ENCODE data around the gene RTBDN.

RTBDN gene

GRCh38 chr19:12792051-12792852 lies 42.1 kb downstream of the RTBDN start:
- peak; percentile 48 for DNase-seq (ENCODE audit: low spot score)

GRCh38 chr19:12791345-12792050 lies 42.9 kb downstream of the RTBDN start, which contains the start of gene JUNB:
Gene JUNB, plus strand, starts transcription at chr19:12791486. Its CDS starts 286 bp downstream, at chr19:12791772.
- DNase-seq (ENCODE audit: low spot score): peak; percentile 91

- no peak for DNase-seq (ENCODE audit: low spot score)
Observed at GRCh38 chr19:12790628-12791344, 43.6 kb downstream of the RTBDN start.

GRCh38 chr19:12789904-12790619 lies 44.3 kb downstream of the RTBDN start:
- peak; percentile 95 for DNase-seq (ENCODE audit: low spot score)

- DNase-seq (ENCODE audit: low spot score): no peak
Observed at GRCh38 chr19:12789098-12789903, 45.1 kb downstream of the RTBDN start.

GRCh38 chr19:12788682-12789097 lies 45.7 kb downstream of the RTBDN start:
- DNase-seq (ENCODE audit: low spot score): peak; percentile 77

GRCh38 chr19:12788042-12788681 lies 46.2 kb downstream of the RTBDN start:
- DNase-seq (ENCODE audit: low spot score): no peak

GRCh38 chr19:12787458-12787857 lies 46.9 kb downstream of the RTBDN start:
- DNase-seq (ENCODE audit: low spot score): no peak

GRCh38 chr19:12786952-12787351 lies 47.4 kb downstream of the RTBDN start:
- no peak for DNase-seq (ENCODE audit: low spot score)

GRCh38 chr19:12786141-12786870 lies 48.1 kb downstream of the RTBDN start:
- DNase-seq (ENCODE audit: low spot score): no peak

- no peak for DNase-seq (ENCODE audit: low spot score)
Observed at GRCh38 chr19:12785431-12786031, 48.8 kb downstream of the RTBDN start.

GRCh38 chr19:12784871-12785430 lies 49.4 kb downstream of the RTBDN start:
- no peak for DNase-seq (ENCODE audit: low spot score)

GRCh38 chr19:12784394-12784870 lies 49.9 kb downstream of the RTBDN start:
- no peak for DNase-seq (ENCODE audit: low spot score)

GRCh38 chr19:12783849-12784393 lies 50.5 kb downstream of the RTBDN start:
- DNase-seq (ENCODE audit: low spot score): no peak

GRCh38 chr19:12783291-12783848 lies 51.0 kb downstream of the RTBDN start:
- no peak for DNase-seq (ENCODE audit: low spot score)

GRCh38 chr19:12782424-12783290 lies 51.7 kb downstream of the RTBDN start:
- DNase-seq (ENCODE audit: low spot score): peak; percentile 88

GRCh38 chr19:12782174-12782423 lies 52.3 kb downstream of the RTBDN start:
- no peak for DNase-seq (ENCODE audit: low spot score)
